ENCODE measurements around the gene HSF2. TPM values are rescaled to one million over a fixed set of nuclear protein-coding genes. Genes with fewer than 3 reads are reported as not detected.
A peak's percentile ranks its signal among the peaks of the same experiment; 100 is the strongest.

HSF2 gene
- total and polyA plus RNA-seq, 2 of the 13 experiments (the other 11 are each of a cell fraction or from before 2014, with no cell fraction given), result 24.8 to 26.4 TPM

- TF ChIP-seq ZC3H13 (CRISPR knock-in tag; IDR thresholded peaks at IDR 0.05), result peak; percentile 82; the same call in 1 of the 2 replicates
- no peak for TF ChIP-seq NR2F1 (CRISPR knock-in tag; IDR thresholded peaks at IDR 0.05)
- no peak for TF ChIP-seq MTERF4 (CRISPR knock-in tag; IDR thresholded peaks at IDR 0.05)
- TF ChIP-seq ZSCAN30 (CRISPR knock-in tag; IDR thresholded peaks at IDR 0.05), result no peak
- TF ChIP-seq ZNF326 (CRISPR knock-in tag; IDR thresholded peaks at IDR 0.05; ENCODE audit: borderline replicate concordance), result no peak
- TF ChIP-seq SALL2 (CRISPR knock-in tag; IDR thresholded peaks at IDR 0.05), result peak; percentile 66; the same call in 1 of the 2 replicates
- TF ChIP-seq RFXAP (CRISPR knock-in tag; IDR thresholded peaks at IDR 0.05; ENCODE audit: borderline replicate concordance), result peak; percentile 57; the same call in 1 of the 2 replicates
- no peak; the same call in 1 of the 2 replicates for TF ChIP-seq ZBTB14 (CRISPR knock-in tag; IDR thresholded peaks at IDR 0.05)
- TF ChIP-seq TGIF2 (CRISPR knock-in tag; IDR thresholded peaks at IDR 0.05), result 0 out of 2 replicates have a peak, but pooled peaks have one; percentile 35
- TF ChIP-seq THRA (CRISPR knock-in tag; IDR thresholded peaks at IDR 0.05; ENCODE audit: borderline replicate concordance), result no peak
- no peak; the same call in 1 of the 2 replicates for TF ChIP-seq ZBTB20 (CRISPR knock-in tag; IDR thresholded peaks at IDR 0.05; ENCODE audit: borderline replicate concordance, low read depth)
- TF ChIP-seq ZFX (CRISPR knock-in tag; IDR thresholded peaks at IDR 0.05; ENCODE audit: low read depth), result peak; percentile 92
- 0 out of 2 replicates have a peak, but pooled peaks have one; percentile 68 for TF ChIP-seq THAP7 (CRISPR knock-in tag; IDR thresholded peaks at IDR 0.05)
- TF ChIP-seq ZSCAN5A (CRISPR knock-in tag; IDR thresholded peaks at IDR 0.05; ENCODE audit: borderline replicate concordance), result peak; percentile 38; the same call in 1 of the 2 replicates
- no peak for TF ChIP-seq ATM (IDR thresholded peaks at IDR 0.05; ENCODE audit: borderline replicate concordance)
- TF ChIP-seq ZNF335 (CRISPR knock-in tag; IDR thresholded peaks at IDR 0.05), result peak; percentile 83; the same call in 1 of the 2 replicates
- no peak for TF ChIP-seq ZNF576 (CRISPR knock-in tag; IDR thresholded peaks at IDR 0.05)
- TF ChIP-seq TP53 (CRISPR knock-in tag; conservative IDR thresholded peaks at IDR 0.05), result peak; percentile 54; the same call in 1 of the 2 replicates
- no peak for TF ChIP-seq U2AF2 (IDR thresholded peaks at IDR 0.05; ENCODE audit: low read depth, low read length)
- no peak for TF ChIP-seq NR1H2 (CRISPR knock-in tag; IDR thresholded peaks at IDR 0.05; ENCODE audit: borderline replicate concordance, low read depth)
Observed at GRCh38 chr6:122471107-122472021, 71.9 kb downstream of the HSF2 start, which contains the start of gene SERINC1 (continued).
